ENCODE data around the gene APOB. TPM values are rescaled to one million over a fixed set of nuclear protein-coding genes. Genes with fewer than 3 reads are reported as not detected.

The APOB gene
- total RNA-seq, 1 donor from 2014 or later: 14.8 TPM

DNA sequence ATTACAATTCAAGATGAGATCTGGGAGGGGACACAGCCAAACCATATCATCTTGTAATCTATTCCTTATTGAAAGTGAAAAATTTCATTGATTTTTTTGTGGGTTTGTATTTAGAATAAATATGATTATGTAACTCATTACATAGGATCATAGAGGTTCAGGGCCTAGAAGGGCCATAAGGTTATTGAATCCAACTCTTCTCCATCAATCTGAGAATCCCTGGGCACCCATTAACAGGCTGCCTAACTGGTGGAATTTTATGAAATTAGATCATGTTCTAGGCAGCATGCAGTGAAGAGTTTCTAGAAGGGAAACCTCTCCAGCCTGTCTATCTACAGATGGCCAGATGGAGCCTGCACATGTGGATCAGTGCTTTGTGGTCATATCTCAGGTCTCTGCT, 6.3 kb upstream of the APOB start:
- DNase-seq (ENCODE audit: low spot score): no peak

DNA sequence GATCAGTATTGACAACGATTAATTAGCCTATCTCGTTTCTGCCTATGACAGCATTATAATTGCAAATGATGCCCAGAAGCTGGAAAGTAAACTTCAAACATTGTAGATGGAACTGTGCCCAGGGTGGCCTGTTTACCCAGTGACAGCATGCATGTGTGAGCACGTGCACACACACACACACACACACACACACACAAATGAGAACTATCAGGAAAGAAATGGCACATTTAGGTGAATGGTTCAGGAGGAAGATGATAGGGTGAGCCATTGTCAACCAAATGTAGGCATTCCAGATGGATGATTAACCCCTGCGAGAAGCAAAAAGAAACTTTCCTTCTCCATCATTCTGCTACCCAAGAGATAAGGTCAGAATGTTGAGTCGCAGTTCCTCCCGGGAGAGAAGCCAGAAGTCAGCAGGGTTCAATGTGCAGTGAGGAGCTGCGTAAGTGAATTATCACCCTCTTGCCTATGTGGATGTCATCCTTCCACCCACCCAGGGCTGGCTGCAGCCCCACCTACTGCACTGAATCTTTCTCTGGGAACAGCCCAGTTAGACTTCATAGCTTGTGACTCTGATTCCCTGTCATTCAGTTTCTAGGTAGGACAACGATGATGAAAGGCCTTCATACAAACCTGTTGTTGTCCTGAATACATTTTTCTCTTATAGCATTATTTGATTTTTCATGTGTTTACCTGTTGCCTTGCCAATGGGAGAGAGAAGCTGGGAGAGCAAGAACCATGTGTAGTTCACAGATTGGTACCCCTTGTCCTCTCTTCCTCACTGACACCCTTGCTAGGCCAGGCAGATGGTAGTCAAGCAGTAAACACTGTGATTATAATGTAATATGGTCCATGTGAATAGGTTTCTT, 3.5 kb upstream of the APOB start:
- DNase-seq (ENCODE audit: low spot score): peak; percentile 65

DNA sequence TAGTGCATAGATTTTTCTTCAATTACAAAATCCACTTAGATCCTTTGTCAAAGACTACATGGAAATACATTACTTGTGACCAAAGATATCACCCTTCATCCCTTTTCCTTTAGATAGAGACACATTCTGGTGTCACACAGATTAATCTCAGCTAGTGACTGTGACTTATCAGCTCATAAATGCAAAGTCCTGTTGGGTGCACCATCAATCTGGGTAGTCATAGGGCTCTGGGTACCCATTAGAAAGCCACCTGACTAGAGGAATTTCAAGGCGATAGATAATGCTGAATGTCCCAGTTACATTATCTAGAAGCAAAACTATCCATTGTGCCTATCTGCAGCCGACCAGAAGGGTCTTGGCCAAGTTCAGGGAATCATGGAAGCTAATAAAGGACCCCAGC, 2.6 kb upstream of the APOB start:
- DNase-seq (ENCODE audit: low spot score): no peak

DNA sequence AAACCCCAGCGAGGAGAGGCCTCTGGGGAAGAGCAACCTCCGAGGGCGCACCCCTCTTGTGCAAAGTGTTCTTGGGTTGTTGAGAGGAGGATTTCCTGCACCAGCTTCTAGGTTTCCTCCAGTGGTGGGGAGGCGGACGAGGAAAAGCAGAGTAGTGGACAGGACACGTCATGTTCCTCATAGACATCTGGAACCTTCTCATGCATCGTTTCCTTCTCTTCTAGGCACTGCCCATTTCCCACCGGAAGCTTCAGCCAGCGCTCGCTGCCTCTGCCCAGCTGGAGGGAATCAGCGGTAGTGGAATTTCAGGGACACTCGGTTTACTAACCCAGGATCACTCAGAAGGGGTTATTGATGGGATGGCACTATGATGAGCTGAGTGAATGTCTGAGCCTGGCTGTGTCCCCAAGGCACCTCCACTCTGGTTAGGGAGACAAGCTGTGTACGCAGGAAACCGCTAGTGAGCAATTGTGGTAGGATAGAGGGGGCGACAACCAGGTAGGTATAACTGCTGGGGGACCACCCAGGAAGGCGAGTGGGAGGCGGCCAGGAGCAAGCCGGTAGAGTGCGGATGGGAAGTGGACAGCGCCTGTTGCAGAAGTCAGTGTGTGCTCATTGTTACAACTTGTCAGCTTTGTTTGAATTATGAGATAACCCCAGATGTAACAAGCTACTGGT, 960 bp upstream of the APOB start:
- DNase-seq (ENCODE audit: low spot score): no peak

DNA sequence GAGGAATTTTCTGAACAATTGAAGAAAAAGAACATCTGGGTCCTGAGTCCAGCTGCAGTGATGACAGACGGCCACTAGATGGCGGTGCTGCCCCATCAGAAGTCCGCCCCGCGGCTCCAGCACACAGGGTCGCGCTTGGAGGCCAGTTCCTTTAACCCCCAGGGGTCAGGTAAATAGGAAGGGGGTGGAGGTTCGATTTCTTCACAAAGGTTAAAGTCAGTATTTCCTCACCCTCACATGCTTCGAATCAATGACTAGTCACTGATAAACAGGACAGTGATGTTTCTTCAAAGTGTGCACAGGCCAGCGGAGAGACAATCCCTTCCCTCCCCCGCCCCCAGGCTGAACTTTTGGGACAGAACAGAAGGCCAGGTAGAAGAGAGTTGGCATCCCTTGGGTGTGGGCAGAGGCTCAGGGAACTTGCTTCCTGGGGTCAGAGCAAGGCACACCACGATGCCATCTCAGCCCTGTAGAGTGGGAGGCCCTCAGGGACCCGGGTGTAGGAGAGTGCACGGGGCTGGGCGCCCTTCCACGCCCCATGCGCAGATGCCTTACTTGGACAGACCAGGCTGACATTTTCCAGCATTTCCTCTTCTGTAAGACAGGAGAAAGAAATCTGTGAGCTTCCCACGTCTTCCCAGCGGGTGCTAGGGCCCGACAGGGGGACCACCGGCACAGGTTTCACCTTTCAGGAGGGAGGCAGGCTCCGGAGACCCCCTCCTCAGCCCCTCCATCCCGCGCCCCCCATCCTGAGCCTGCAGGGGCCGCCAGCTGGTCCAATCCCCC, 722 bp downstream of the APOB start:
- DNase-seq (ENCODE audit: low spot score): peak; percentile 69

DNA sequence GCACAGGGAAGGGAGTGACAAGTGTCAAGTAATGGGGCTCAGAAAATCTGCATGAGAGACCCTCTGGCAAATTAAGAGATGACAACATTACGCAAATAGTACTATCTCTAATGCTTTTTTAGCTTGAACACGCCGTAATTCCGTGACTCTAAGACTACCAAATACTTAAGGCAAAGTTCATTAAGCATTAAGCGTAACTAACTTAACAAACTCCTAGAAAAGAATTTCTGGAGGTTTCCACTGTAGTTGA, 1.2 kb downstream of the APOB start:
- no peak for DNase-seq (ENCODE audit: low spot score)

DNA sequence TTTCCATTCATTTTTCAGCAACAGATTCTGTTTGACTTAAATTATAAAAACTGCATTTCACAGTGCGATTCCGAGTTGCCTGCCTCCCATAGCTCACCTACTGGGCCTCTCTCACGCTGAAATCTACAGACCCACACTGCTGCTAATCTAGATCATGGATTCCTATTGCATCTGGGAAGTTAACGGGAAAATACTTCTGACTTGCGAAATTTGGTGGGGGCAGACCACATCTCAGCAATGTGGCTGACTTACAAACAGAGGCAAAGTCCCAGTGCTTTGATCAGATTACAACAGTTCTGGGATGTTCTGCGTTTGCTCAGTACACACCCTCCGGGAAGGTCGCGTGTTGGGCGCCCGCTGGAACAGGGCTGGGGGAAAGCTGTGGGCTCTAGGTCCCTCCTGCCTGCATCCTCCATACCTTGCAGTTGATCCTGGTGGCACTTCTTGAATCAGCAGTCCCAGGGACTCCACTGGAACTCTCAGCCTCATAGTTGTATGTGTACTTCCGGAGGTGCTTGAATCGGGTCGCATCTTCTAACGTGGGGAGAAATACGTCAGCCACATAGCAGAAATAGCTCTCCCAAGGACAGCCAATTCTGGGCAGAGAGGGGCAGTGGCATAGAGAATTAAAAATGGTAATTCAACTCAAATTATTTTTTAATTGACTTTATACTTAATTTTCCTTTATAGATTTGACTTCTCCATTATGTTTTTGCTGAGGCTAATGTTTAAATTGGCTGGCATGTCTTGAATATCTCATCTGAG, 1.7 kb downstream of the APOB start:
- DNase-seq (ENCODE audit: low spot score): peak; percentile 27

DNA sequence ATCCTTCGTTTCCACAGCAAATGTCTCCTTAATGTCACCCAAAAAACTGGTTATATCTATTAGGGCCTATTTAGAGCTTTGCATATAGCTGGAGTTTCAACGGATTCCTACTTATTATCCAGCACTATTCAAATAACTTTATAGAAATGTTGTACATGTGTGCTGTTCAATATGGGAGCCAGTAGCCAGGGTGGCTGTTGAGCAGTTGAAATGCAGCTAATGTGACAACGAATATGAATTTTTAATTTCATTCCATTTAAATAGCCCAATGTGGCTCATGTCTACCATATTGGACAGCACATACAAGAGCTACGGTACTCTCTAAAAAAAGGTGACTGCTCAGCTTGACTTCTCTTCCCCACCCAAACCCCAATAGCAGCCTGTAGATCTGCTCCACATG, 2.4 kb downstream of the APOB start:
- DNase-seq (ENCODE audit: low spot score): no peak

DNA sequence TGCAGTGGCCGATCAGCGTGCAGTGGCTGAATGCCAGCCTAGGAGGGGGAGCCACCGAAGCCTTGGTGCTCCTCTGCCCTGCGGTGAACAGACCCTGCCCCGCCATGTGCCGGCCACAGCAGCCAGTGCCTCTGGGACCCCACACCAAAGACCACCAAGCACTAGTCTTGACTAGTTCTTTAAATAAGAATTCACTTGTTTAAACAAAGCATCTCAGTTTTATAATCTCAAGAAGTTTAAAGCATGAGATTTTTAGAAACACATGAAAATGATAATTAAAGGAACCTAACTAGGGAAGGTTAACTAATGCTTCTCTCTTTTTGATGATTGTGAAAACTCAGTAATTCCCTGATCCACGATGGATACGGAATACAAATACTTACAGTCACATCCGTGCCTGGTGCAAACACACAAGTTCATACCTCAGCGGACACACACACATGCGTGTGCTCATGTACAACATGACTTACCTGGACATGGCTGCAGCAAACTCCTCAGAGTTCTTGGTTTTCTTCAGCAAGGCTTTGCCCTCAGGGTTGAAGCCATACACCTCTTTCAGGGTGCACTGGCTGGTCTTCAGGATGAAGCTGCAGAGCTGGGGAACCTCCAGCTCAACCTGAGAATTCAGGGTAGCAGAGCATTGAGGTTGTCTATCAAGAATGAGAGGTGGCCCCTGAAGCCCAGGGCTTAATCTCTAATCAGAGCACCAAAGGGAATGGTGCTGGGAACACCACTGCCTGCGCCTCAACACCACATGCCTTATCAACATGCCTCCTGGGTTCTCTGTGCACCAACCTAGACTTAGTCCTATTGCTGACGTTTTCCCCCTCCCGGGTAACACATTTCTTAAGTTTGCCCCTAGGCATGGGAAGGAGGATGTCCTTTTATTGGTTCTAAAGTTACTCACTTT, 3.1 kb downstream of the APOB start:
- no peak for DNase-seq (ENCODE audit: low spot score)

DNA sequence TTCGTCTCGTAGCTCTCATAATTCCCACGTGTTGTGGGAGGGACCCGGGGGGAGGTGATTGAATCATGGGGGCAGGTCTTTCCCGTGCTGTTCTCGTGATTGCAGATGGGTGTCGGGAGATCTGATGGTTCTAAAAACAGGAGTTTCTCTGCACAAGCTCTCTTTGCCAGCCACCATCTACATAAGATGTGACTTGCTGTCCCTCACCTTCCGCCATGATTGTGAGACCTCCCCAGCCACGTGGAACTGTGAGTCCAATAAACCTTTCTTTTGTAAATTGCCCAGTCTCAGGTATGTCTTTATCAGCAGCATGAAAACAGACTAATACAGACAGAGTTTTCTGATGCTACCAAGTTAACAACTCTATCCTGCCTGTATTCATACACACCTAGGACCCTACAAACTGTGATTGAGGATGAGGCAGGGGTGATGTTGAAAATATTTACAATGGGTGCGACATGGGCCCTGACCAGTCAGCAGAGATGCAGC, 3.9 kb downstream of the APOB start:
- no peak for DNase-seq (ENCODE audit: low spot score)

DNA sequence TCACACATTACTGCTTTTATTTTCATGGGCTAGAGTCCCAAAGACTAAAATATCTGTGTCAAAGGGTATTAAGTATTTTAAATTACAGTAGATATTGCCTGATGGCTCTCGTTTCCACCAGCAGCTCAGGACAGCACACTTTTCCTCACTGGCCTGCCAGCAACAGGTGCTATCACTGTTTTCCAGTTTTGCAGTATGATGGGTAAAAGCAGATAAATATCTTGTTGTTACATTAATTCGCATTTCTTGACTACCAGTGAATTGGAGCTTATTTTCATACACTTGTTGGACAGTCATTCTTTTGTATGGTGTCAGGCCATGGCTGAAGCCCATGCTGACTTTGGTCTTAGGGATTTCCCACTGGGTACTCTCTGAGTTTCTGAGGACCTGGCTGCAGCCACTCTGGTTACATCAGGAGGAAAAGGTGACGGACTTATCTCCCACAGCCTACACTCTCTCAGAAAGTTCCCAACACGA, 4.8 kb downstream of the APOB start:
- DNase-seq (ENCODE audit: low spot score): no peak

DNA sequence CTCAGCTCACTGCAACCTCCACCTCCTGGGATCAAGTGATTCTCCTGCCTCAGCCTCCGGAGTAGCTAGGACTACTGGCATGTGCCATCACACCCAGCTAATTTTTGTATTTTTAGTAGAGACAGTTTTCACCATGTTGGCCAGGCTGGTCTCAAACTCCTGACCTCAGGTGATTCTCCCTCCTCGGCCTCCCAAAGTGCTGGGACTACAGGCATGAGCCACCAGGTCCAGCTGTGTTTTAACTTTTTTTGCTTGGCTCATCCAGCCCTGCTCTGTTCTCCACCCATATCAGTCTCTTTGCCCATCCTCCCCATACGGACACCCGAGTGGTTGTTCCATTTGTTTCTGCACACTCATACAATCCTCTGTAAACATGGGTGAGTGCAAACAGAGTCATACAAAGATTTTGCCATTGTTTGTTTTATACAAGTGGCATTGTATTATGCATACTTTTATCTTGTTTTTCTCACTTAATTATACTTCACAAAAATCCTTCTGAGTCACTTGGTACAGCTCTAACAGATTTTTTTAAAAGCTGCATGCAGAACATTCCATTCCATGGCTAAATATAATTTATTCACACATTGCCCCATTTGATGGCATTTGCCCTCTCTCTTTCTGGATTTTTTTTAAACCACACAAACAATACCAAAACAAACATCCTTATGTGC, 5.3 kb downstream of the APOB start:
- no peak for DNase-seq (ENCODE audit: low spot score)

DNA sequence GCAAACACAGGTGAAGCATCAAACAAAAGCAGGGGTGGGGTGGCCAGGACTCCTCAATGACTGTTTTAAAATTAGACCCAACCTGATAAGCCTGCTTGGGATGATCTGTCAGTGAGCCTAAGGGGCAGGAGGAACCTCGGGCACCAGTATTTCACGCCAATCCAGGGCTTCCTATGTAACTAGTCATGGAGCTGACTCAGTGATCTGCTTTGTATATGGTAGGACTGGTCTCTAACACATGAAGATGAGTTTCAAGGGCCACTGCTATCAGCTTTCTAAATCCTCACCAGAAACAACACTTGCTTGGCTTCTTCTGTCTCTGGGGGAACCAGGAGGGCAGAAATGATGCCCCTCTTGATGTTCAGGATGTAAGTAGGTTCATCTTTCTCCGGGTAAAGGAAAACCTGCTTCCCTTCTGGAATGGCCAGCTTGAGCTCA, 6.2 kb downstream of the APOB start:
- DNase-seq (ENCODE audit: low spot score): no peak

DNA sequence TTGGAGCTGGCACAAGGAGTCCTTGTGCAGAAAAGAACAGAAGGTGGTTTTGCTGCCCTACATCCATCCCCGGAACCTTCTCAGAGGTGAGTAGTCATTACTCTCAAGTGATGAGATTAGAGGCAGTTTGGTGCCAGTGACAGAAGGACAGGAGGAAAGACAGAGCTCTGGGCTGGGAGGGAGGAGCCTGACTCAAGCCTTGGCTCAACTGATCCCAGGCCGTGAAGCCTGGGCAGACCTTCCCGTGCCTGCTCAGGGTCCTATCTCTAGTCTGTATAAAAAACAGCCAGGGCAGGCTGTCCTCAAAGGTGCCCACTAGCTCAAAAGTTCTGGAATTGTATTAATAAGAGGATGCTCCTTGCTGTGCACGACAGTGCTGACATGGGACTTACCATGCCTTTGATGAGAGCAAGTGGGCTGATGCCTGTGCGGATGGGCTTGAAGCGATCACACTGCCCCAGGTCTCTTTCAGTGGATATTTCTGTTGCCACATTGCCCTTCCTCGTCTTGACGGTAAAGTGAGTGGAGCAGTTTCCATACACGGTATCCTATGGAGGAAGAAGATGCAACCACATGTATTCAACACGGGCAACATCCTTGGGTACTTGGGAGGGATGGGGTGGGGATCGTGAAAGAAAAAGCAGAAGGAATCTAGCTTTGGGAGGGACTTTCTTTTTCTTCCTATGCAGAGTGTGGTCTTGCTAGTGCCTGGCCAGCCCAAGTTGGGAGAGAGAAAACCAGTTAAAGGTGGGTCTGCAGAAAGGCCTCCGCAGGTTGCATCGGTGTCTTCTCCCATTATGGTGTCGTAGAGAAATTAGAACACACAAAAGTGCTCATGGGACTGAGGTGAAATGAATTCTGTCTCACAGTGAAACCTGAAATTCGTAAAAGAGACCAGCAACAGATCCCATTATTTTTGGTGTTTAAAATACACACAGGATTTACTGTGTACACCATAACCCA, 6.9 kb downstream of the APOB start:
- no peak for DNase-seq (ENCODE audit: low spot score)

DNA sequence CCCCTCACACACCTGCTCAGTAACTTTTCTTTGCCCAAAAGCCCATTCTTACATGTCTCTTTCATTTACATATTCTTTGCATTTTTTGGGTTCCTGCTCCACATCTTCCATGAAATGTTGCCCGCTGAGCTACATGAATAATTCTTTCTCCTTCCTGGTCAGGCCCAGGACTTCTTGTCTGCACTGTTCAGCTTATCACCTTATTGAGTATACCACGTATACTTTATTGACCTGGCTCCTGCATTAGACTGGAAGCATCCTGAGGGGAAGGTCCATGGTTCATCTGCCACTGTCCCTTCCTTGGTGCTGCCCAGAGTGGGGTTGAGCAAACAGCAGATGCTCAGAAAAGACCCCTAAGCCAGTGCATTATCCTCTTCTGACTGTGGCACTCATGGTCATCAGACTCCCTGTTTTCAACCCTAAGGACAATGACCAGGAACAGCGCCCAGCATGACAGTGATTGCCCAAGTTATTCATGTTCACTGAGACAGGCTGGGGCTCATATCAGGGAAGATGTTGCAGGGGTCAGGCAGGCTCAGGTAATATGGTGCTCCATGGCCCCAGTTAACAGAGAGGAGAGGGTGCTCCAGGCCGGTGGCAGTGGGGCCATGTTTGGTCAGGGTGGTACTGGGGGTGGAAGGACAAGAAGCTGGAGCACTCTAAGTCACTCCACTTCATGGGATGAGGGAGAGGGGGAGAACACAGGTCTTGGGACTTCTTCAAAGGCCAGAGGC, 7.7 kb downstream of the APOB start:
- DNase-seq (ENCODE audit: low spot score): no peak

DNA sequence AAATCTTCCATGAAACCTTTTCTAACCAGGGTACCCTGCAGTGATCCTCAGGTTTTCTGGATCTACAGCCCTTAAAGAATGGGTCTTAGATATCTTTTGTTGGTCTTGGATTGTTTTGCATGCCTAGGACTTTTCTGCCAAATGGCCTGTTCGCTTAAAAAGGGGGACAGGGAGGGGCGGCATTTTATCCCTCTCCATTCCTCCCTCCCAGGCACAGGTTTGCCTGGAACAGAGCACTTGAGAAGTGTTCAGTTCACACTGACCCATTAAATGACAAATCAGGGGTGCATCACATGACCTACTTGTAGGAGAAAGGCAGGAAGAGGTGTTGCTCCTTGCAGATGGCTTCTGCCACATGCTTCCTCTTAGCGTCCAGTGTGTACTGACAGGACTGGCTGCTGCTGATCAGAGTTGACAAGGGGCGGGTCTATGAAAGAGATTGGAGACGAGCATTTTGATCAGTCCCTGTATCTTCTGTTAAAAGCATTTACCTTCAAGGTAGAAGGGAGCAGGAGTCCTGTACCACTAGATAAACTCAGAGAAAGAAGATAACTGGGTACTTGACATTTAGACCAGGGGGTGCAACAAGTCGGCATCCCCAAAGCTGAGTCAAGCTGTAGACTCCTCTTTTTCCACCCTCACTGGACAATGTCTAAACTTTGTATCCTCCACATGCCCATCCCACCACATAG, 8.4 kb downstream of the APOB start:
- DNase-seq (ENCODE audit: low spot score): no peak

DNA sequence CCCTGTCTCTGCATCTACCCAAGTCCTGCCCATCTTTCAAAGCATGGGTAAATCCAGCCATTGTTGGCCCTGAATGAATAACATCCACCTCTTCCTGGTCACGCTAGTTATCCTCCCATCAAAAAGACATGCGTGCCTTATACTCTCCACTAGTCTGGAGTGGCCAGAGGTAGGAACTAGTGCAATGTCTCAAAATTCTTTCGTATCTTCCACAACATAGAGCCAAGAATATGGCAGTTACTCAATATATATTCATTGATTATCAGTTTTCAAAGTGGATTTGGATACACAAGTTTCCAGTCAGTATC, 8.9 kb downstream of the APOB start:
- DNase-seq (ENCODE audit: low spot score): no peak

Data from mucosa of gallbladder (tissue), 1 donor.